SU-DHL-6 (cell line): ENCODE data around the gene NSUN4.
A peak's percentile ranks its signal among the peaks of the same experiment; 100 is the strongest.
"Not testable (repeated sequence)": the region's sequence is repeated elsewhere in the genome, so short reads cannot be mapped to it uniquely, and the experiment has no call there.

Experiments used
- H2AFZ ChIP-seq: fragments of 200-600 bp; sonication (generic); 2 replicates; pipeline ENCODE4 v1.6.1; 2014; ENCODE audit warnings: low read depth, mild to moderate bottlenecking, moderate library complexity, mixed read lengths, antibody characterized with exemption, low read length; ENCODE audit not compliant: severe bottlenecking
- H3F3A ChIP-seq: fragments of 200-600 bp; shearing (Covaris generic); 2 replicates; pipeline ENCODE4 v1.6.0; 2016; ENCODE audit warnings: antibody characterized with exemption, mild to moderate bottlenecking; ENCODE audit not compliant: insufficient read depth
- H3K27ac ChIP-seq: fragments of 200-600 bp; sonication (generic); 2 replicates; pipeline ENCODE4 v1.5.1; 2016; ENCODE audit warnings: low read depth, mild to moderate bottlenecking, low read length, moderate library complexity, mixed read lengths
- H3K27me3 ChIP-seq: fragments of 200-600 bp; sonication (generic), shearing (Covaris generic); 2 replicates; pipeline ENCODE4 v1.6.0; 2014; ENCODE audit warnings: mild to moderate bottlenecking, low read length
- H3K36me3 ChIP-seq: fragments of 200-600 bp; sonication (generic); 2 replicates; pipeline ENCODE4 v1.6.1; 2014; ENCODE audit warnings: mild to moderate bottlenecking, low read length, mixed read lengths
- H3K4me2 ChIP-seq: fragments of 300-600, 200-600 bp; shearing (Covaris generic), sonication (generic); 2 replicates; pipeline ENCODE4 v1.6.0; 2014; ENCODE audit warnings: low read length, low read depth, mild to moderate bottlenecking; ENCODE audit not compliant: poor library complexity, severe bottlenecking
- H3K4me3 ChIP-seq: fragments of 200-600 bp; sonication (generic); 2 replicates; pipeline ENCODE4 v1.5.1; 2014; ENCODE audit warnings: antibody characterized with exemption, low read length, mild to moderate bottlenecking, mixed read lengths; ENCODE audit not compliant: insufficient read depth, poor library complexity, severe bottlenecking
- H3K79me2 ChIP-seq: fragments of 200-600 bp; sonication (generic); 2 replicates; pipeline ENCODE4 v1.6.1; 2014; ENCODE audit warnings: mild to moderate bottlenecking, low read length, moderate library complexity; ENCODE audit not compliant: insufficient read depth
- H3K9ac ChIP-seq: fragments of 200-600 bp; sonication (generic); 2 replicates; pipeline ENCODE4 v1.7.0; 2014; ENCODE audit warnings: mild to moderate bottlenecking, low read length
- H3K9me2 ChIP-seq: fragments of 200-600 bp; sonication (generic); replicated peaks from 2 replicates; pipeline ENCODE4 v1.6.1; 2014; ENCODE audit warnings: low read length; ENCODE audit not compliant: insufficient read depth
- H3K9me3 ChIP-seq: fragments of 200-600 bp; sonication (generic); 2 replicates; pipeline ENCODE4 v1.6.1; 2014; ENCODE audit warnings: low read length, mixed read lengths; ENCODE audit not compliant: insufficient read depth
- H4K20me1 ChIP-seq: fragments of 200-600 bp; sonication (generic); 2 replicates; pipeline ENCODE4 v1.6.1; 2014; ENCODE audit warnings: low read depth, mild to moderate bottlenecking, antibody characterized with exemption, low read length, moderate library complexity, mixed read lengths
- CTCF ChIP-seq: fragments of 200-600 bp; sonication (generic); IDR thresholded peaks from one replicate; pipeline ENCODE4 v1.5.1; 2017; ENCODE audit warnings: antibody characterized with exemption, mild to moderate bottlenecking, low read length, moderate library complexity; ENCODE audit not compliant: insufficient read depth, poor library complexity, severe bottlenecking
- EZH2phosphoT487 ChIP-seq: fragments of 200-600 bp; sonication (generic), shearing (Covaris generic); conservative IDR thresholded peaks from 2 replicates; pipeline ENCODE4 v1.6.1; 2018; ENCODE audit warnings: mild to moderate bottlenecking, antibody characterized with exemption, low read length, moderate library complexity, mixed read lengths

NSUN4 gene

DNA sequence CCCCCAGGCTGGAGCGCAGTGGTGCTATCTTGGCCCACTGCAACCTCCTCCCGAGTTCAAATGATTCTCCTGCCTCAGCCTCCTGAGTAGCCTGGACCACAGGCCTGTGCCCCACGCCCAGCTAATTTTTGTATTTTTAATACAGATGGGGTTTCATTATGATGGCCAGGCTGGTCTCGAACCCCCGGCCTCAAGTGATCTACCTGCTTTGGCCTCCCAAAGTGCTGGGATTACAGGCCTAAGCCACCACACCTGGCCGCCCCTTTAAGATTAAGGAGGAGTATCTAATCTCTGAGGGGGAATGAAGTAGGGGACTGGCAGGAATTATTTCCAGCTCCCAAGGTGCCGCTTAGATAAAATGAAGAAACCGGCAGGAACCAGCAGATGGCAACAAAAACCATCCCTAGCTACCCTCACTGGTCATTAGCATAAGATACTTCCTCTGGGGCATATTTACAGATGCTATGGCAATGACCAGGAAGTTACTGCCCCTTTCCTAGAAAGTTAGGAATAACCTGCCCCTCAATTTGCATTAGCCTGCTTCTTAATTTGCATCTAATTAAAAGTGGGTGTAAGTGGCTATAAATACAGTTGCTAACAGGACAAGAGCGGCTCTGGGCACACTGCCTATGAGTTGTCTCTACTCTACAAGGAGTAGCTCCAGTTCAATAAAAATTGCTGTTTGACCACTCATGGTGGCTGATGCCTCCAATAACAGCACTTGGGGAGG, 7.1 kb upstream of the NSUN4 start:
- H4K20me1 ChIP-seq: no peaks in the 10 kb centered on the region
- H3K79me2 ChIP-seq: peaks cover 6% of the 10 kb centered on the region; the same call in 1 of the 2 replicates
- H3K36me3 ChIP-seq: no peaks in the 10 kb centered on the region
- peak overlapping the region; percentile 93 for H3K27ac ChIP-seq
- H3F3A ChIP-seq: peaks cover 28% of the 10 kb centered on the region
- H3K4me3 ChIP-seq: no peak overlapping the region
- H2AFZ ChIP-seq: peak overlapping the region; percentile 16
- H3K9me2 ChIP-seq: no peaks in the 10 kb centered on the region
- no peaks in the 10 kb centered on the region for H3K27me3 ChIP-seq
- no peaks in the 10 kb centered on the region for H3K9me3 ChIP-seq
- peak overlapping the region; percentile 68 for H3K9ac ChIP-seq
- peak overlapping the region; percentile 76 for H3K4me2 ChIP-seq
- no peak for TF ChIP-seq EZH2phosphoT487
- TF ChIP-seq CTCF: no peak

DNA sequence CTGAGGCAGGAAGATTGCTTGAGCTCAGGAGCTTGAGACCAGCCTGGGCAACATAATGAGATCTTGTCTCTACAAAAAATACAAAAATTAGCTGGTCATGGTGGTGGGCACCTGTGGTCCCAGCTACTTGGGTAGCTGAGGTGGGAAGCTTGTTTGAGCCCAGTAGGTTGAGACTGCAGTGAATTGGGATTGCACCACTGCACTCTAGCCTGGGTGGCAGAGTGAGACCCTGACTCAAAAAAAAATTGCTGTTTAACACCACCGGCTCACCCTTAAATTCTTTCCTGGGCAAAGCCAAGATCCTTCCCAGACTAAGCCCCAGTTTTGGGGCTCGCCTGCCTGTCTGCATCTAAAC, 6.6 kb upstream of the NSUN4 start:
- H3K9ac ChIP-seq: no peak overlapping the region

GRCh38 chr1:46335081-46335480, 5.5 kb upstream of the NSUN4 start:
- H3K4me3 ChIP-seq: no peak overlapping the region
- no peaks in the 10 kb centered on the region for H3K36me3 ChIP-seq
- no peak overlapping the region for H2AFZ ChIP-seq
- no peaks in the 10 kb centered on the region for H4K20me1 ChIP-seq
- no peak overlapping the region for H3K27ac ChIP-seq
- H3K9me2 ChIP-seq: no peaks in the 10 kb centered on the region
- no peak overlapping the region for H3K4me2 ChIP-seq
- H3K9ac ChIP-seq: no peak overlapping the region
- peaks cover 35% of the 10 kb centered on the region for H3F3A ChIP-seq
- H3K79me2 ChIP-seq: no peaks in the 10 kb centered on the region
- no peaks in the 10 kb centered on the region for H3K9me3 ChIP-seq
- H3K27me3 ChIP-seq: no peaks in the 10 kb centered on the region
- TF ChIP-seq CTCF (no peak), EZH2phosphoT487 (no peak)

More for the DNA sequence above, 6.6 kb upstream of the NSUN4 start:
- TF ChIP-seq CTCF (no peak), EZH2phosphoT487 (no peak)
- Histone ChIP-seq H2AFZ (no peak overlapping the region), H4K20me1 (no peaks in the 10 kb centered on the region), H3K4me2 (no peak overlapping the region), H3K79me2 (peaks cover under 1% of the 10 kb centered on the region; the same call in 1 of the 2 replicates), H3K36me3 (no peaks in the 10 kb centered on the region), H3K27me3 (no peaks in the 10 kb centered on the region), H3K9me3 (no peaks in the 10 kb centered on the region), H3F3A (peaks cover 33% of the 10 kb centered on the region), H3K9me2 (no peaks in the 10 kb centered on the region), H3K4me3 (no peak overlapping the region), H3K27ac (no peak overlapping the region)

DNA sequence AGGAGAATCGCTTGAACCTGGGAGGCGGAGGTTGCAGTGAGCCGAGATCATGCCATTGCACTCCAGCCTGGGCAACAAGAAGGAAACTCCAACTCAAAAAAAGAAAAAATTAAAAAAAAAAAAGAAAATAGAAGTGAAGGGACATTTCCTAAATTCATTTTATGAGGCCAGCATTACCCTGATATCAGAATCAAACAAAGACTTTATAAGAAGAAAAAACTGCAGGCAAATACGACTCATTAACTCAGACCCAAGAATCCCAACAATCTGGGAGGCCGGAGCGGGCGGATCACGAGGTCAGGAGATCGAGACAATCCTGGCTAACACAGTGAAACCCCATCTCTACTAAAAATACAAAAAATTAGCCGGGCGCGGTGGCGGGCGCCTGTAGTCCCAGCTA, 3.2 kb upstream of the NSUN4 start:
- H4K20me1 ChIP-seq, H3K4me3 ChIP-seq, H3K27ac ChIP-seq, H3K36me3 ChIP-seq, H3K4me2 ChIP-seq, H3K9me2 ChIP-seq, H3K9me3 ChIP-seq, H2AFZ ChIP-seq, H3K9ac ChIP-seq, H3K27me3 ChIP-seq: not testable (repeated sequence)
- Histone ChIP-seq H3K79me2 (peaks cover 19% of the 10 kb centered on the region), H3F3A (peaks cover 16% of the 10 kb centered on the region)
